NCI-H2196 (cell line): ENCODE data around the gene ATG14.
"Not testable (repeated sequence)": the region's sequence is repeated elsewhere in the genome, so short reads cannot be mapped to it uniquely, and the experiment has no call there.

Source experiments
- DNase-seq: peaks from one replicate; lab custom pipeline; 2025; ENCODE audit not compliant: unreplicated experiment; lab: John Stamatoyannopoulos, UW

Gene ATG14

DNA sequence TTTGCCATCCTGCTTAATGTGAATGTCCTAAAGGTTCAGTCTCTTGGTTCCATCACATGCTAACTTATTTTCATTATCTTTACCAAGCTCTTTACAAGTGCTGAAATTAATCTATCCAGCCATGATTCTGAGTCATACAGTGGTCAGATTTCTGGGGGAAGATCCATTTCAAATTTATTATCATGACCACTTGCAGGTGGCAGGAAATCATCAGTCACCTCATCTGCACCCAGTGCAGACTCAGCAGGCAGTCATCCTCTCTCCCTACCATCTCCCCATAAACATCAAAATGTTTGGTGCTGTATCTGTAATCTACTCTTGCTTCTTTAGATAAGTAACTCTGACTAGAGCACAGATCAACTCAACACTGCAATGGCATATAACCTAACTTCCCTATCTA, 23.5 kb downstream of the ATG14 start:
- no peak for DNase-seq

DNA sequence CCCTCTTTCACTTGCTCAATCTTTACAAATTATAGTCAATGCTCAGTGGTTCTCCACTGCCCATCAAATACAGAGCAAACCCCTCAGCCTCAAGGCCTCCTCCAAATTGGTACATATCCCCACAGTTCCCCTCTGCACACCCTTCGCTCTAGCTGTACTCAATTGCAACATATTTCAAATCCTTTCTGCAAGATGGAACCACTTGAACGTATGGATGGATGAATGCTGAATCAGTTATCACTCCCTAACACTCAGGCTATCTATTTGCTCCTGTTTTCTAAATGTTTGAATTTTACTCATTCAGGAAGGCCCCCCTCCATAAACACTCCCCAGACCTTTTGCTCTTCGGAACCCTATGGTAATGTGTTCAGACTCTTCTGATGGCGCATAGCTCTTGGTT, 24.5 kb downstream of the ATG14 start:
- DNase-seq = no peak

DNA sequence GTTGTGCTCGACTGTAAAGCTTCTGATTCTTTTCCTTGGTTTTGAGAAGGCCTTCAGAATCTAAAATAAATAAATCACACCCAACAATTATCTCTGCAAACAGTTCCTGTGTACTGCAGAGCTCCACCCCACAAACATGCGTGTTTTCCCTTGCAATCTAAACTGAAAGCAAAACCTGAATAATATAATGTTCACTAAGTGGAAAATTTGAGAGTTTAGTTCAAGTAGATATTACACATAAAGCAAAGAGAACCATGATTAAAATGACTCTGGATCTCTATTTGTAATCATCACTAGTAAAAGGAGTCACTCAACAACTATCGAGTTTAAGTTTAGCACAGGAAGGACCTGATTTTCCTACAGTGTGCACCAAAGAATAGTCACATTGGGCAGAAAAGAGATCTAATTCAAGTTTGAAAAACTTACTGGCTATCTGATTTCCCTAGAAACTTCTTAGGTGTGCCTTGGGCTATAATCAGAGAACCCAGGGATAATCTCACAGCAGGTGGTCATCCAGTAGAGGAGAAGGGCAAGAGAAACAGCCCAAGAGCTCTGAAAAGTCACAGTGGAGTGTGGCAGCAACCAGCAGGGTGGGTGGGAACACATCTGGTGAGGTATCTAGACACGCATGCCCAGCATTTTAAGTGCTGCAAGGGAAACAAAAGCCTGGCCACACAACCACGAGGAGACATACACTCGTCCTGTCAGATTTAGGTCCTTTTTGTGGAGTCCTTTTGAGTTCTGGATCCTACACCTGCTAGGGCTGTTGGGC, 25.4 kb downstream of the ATG14 start:
- no peak for DNase-seq

DNA sequence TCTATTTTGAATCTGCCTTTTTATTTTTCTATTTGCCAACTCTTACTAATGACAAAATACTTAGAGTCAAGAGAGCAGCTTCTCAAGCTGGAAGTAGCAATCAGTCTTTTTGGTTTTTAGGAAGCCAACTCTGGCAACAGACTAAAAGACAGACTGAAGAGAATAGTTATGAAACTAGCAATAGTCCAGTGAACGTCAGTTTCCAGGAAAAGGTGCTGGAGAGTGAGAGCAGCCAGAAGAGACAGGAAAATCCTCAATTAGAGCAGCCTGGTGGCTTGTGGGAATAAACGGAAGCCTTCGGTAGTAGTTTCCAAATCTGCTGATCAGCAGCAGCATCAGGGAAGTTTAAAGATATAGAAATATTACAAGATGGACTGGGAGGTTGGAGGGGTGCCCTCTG, 27.1 kb downstream of the ATG14 start:
- no peak for DNase-seq

DNA sequence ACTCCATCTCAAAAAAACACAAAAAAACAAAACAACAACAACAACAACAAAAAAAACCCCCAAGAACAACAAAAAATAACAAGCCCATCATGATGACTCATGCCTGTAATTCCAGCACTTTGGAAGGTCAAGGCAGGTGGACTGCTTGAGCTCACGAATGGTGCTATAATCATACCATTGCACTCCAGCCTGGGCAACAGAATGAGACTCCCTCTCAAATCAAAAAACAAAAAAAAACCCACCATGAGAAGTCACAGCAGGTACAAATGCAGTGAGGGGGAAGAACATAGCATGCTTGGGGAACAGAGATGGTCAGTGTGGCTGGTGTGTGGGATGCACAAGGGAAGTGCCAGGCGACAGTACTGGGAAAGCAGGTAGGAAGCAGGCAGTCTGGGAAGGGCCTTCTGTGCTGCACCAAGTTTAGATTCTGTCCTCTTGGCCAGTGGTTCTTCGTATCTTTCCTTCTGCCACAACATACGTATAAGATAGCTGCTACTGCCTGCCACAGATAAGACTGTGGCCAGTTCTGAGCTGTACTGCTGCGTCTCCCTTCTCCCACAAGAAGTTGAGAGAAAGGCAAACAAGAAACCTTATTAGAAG, 28.0 kb downstream of the ATG14 start:
- no peak for DNase-seq

DNA sequence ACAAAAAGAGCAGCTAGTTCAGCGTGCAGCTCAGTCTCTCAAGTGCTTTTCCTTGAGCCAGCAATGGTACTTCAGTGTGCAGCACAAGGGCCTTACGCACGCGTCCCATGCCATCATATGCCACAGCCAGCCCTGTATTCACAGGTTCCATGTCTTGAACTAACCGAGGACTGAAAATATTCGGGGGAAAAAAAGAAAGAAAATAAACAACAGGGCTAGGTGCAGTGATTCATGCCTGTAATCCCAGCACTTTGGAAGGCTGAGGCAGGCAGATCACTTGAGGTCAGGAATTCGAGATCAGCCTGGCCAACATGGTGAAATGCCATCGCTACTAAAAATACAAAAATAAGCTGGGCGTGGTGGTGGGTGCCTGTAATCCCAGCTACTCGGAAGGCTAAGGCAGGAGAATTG, 28.6 kb downstream of the ATG14 start:
- DNase-seq = not testable (repeated sequence)

DNA sequence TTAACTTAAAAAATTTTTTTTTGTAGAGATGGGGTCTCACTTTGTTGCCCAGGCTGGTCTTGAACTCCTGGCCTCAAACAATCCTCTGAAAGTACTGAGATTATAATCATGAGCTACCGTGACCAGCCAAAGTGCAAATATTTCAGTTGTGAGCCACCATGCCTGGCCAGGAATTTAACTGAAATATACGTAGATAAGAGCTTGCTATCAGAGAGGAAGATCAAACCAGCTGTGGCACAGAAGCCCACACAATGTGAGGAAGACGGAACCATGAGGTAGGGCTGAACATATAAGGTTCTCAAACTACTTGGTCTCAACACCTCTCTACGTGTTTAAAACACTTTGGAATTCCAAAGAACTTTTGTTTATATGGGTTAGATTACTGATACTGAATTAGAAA, 29.1 kb downstream of the ATG14 start:
- no peak for DNase-seq

DNA sequence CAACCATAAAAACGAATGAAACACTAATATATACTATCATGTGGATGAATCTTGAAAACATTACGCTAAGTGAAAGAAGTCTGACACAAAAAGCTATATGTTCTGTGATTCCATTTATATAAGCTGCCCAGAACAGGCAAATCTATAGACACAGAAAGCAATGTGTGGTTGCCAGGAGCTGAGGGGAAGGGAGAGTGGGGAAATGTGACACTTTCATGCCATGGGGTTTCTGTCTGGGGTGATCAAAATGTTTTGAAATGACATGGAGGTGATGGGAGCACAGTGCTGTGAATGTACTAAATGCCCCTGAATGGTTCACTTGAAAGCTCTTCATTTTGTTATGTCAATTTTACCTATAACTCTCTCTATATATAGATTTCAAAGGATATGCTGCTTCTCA, 30.1 kb downstream of the ATG14 start:
- no peak for DNase-seq

DNA sequence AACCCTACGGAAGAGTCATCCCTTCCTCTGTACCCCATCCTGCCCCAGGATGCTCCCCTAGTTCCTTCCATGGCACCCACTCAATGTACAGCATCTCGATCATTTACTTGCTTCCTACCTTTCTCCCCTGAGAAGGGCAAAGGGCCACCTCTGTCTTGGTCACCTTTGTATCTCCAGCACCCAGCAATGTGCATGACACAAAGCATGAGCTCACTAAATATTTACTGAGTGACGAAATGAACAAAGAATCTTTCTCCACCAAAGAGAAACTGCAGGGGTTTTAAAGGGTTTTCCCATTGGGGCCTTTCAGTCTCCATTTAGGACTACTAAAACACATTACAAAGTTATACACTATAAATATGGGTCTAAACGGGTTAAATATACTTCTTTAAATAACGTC, 30.6 kb downstream of the ATG14 start:
- no peak for DNase-seq

DNA sequence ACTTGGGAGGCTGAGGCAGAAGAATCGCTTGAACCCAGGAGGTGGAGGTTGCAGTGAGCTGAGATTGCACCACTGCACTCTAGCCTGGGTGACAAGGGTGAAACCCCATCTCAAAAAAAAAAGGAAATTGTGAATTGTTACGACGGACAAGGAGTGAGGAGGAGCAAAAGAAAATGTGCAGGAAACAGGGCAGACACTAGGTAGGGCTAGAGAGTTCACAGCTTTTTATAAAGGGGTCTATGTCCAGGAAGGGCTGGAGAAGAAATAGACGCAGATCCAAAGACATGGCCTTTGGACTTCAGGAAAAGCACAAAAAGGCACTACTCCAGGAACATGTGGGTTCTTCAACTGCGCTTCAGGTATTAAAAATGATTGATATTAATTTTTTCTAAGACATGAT, 34.4 kb downstream of the ATG14 start:
- no peak for DNase-seq

DNA sequence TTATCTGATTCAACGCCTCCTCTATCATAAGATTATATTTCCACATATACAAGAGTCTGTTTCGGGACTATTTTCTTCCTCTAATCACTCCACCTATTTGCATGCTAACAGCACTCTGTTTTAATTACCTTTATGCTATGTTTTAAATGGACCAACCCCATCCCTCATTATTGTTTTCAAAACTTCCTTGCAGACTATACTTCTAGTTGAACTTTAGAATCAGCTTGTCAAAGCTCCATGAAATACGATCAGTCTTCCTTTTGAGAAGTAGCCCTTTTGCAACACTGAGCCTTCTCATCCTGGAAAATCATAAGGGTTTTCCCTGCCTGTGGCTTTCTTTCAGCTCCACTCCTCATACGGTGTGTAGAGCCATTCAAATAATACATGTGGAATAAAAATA, 36.9 kb downstream of the ATG14 start:
- no peak for DNase-seq

DNA sequence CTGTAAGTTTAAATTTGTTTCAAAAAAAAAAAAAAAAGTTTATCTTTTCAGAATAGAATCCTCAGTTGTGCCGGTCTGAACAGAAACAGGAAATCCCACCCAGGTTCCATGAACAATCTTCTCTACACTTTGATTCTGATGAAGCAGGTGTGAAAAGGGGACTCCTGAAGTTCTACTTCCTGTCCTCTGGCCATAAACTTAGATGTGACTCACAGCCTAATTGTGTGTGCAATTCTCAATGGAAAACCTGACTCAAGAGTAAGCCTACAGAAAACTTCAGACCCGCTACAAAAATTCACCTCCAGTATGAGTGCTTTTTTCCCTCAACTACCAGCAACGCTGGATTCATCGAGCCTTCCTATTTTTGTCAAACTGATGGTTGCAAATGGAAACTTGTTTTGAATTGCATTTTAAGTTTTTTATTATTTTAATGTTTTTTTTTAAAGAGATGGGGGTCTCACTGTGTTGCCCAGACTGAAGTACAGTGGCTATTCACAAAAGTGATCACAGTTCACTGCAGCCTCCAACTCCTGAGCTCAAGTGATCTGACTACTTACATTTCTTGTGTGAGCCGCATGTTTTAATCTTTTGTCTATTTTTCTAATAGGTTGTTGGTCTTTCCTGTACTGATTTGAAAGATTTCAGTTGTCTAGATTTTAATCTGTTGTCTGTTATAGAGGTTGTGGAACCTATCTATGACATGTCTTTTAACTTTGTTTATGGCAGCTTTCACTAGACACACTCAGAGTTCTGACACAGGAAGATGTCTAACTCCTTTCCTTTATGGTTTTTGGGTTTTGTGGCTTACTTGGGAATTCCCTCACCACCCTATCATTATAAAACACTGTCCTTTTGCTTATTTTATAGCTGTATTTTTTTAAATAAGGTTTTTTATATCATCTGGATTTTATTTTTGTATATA, 37.6 kb downstream of the ATG14 start:
- DNase-seq = no peak

DNA sequence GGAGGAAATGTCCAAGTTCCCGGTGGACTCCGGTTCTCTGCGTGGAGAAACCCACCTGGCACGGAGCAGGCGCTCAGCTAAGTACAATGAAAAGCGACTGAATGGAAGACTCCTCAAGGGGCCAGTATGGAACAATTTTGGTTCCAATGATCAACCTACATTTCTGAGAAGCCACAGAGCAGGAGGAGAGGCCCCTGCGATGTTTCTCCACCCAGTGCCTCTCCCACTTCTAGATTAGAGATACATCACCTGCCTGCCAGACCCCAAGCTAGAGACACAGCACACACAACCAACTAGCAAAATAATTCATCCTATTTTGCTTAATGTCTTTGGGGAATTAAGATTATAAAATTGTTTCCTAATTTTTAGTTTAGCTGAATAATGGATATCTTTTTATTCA, 38.8 kb downstream of the ATG14 start:
- DNase-seq = no peak

DNA sequence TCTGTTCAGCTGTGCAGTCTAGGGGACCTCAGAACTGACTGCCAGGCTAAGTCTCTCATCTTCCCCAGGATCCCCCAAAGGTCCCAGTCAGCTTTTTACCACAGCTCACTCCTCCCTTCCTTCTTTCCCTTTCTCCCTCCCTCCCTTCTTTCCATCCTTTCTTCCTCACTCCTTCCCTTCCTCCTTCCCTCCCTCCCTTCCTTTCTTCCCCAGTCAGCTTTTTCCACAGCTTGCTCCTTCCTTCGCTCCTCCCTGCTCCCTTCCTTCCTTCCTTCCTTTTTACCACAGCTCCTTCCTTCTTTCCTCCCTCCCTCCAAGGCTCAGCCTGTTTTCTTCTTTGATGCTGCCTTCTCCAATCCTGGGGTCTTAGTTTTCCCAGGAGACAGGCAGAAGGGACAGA, 39.2 kb downstream of the ATG14 start:
- DNase-seq = no peak

DNA sequence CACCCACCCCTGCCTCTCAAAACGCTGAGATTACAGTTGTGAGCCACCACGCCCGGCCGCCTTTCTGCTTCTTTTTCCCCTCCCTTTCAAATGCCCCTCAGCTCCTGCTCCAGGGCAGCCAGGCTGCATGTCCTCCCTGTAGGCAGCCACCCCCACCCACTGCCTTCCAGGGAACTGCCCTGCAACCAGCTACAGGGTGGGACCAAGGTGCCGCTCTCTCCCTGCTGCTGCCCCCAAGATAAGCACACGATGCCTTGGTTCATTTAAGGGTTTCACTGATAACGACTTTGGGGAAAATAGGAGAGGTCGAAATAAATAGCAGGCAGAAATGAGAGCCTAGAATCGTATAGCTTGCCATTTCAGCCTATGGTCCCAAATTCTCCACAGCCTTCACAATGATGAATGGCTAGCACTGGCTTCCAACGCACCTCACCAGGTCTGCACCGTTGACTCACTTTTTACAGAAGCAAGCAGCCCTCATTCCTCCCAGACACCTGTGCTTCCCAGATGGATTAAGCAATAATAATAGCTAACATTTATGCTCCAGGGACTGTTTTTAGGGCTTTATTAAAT, 40.7 kb downstream of the ATG14 start:
- no peak for DNase-seq

DNA sequence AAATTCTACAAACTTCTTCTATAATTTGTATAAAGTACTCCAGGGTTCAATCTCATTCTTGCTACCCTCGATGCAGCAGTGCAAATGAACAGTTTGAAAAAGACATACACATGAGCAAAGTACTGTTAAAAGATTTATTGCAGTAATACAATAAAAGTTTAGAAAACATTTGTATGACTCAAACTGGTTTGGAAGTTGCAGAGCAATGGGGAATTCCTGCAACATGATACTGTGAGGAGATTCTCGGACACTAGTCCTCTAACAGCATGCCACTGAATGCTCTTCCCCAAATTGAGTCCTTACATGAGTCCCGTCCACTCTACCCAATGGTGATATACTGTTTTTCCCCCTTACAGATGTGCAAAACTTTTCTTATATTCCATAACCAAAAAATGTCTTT, 45.4 kb downstream of the ATG14 start:
- no peak for DNase-seq

DNA sequence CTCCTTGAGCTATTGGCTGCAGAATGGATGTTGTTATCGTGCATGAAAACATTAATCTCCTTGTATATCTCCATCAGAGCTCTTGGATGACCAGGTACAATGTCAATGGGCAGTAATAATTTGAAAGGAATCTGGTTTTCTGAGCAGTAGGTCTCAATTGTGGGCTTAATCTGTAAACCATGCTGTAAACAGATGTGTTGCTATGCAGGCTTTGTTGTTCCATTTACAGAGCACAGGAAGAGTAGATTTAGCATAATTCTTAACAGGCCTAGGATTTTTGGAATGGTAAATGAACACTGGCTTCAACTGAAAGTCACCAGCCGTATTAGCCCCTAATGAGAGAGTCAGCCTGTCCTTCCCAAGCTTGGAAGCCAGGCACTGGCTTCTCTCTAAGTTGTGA, 50.4 kb downstream of the ATG14 start:
- DNase-seq = no peak

DNA sequence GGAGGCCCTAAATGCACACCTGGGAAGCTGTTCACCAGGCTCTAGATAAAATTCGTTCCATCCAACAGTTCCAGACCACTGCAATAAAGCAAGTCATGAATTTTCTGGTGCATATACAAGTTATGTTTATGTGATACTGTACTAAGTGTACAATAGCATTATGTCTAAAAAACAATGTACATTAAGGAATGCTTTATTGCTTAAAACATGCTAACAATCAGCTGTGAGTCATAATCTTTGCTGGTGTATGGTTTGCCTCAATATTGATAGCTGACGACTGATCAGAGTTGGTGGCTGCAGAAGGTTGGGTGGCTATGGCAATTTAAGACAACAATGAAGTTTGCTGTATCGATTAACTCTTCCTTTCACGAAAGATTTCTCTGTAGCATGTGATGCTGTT, 52.3 kb downstream of the ATG14 start:
- DNase-seq = no peak

DNA sequence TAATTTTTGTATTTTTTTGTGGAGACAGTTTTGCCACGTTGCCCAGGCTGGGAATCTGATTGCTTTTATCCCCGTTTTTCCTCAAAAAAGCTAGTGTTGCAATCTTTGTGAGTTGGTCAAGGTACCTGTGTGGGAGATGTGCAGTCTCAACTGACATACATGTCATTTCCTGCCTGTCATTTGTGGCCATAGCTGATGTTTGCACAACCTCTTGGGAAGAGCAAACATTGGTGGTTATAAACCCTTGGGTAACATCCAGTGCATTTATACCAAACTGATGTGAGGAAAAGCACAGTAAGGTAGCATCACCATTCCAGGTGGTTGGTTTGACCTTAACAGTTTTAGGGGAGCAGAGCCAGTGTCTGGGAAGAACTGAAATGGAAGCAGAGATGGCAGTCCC, 54.7 kb downstream of the ATG14 start:
- peak; percentile 38 for DNase-seq

DNA sequence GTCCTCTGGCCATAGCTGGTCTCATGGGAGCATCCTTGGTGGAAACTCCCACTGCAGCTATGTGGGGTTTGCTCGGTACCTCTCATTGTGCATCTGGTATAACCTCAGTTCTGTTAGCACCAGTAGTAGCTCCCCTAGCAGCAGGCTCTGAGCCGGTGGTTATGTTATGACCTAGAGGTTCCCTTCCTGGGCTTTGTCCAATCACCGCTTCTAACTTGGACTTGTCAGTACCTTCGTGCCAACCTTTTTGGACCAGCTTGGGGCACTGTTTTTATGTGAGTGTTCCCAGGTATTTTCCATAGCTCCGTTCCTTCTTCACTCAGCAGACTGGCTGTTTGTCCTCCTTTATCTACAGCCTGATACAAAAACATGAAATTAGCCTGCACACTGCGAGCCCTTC, 55.7 kb downstream of the ATG14 start:
- DNase-seq = no peak

DNA sequence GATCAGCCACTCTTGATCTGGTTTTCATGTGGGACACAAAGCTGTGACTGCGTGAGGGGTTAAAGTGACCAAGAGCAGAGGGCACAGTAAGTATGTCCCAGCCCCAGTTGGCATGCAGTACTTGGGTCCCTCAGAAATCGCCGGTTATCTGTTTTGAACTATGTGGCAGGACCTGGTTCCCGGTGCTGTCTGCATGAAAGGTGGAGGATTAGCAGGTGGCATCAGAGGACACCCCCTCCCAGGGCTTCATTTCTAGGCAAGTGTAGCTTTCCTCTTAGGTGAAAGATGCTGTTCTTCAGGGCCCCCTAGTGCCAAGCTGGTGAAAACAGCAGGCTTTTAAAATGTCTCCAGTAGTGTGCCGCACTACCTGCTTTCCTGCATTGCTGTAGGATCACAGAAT, 57.1 kb downstream of the ATG14 start:
- peak; percentile 76 for DNase-seq
